PFSK-1 (cell line): ENCODE results near the gene CDK5R2.

Experiments used
- FOXP2 ChIP-seq: optimal IDR thresholded peaks from 2 replicates; pipeline ENCODE3; 2011; ENCODE audit warnings: borderline replicate concordance, control low read depth, inconsistent platforms; ENCODE audit not compliant: insufficient read depth; ENCODE audit errors: extremely low read length, extremely low read depth
- POLR2AphosphoS5 ChIP-seq: IDR thresholded peaks from 2 replicates; pipeline ENCODE4 v1.6.1; 2012; ENCODE audit warnings: low read depth, mild to moderate bottlenecking, control low read depth, low read length, moderate library complexity
- SIN3A ChIP-seq: IDR thresholded peaks from 2 replicates; pipeline ENCODE4 v1.6.1; 2012; ENCODE audit warnings: mild to moderate bottlenecking, low read length, moderate library complexity, borderline replicate concordance; ENCODE audit not compliant: insufficient read depth
- TAF1 ChIP-seq: IDR thresholded peaks from 2 replicates; pipeline ENCODE4 v1.6.1; 2012; ENCODE audit warnings: low read length, control low read depth, borderline replicate concordance; ENCODE audit not compliant: insufficient read depth
- TF ChIP-seq, protein P1 (sequence below), 2 experiments: IDR thresholded peaks; 2 replicates each; pipeline versions ENCODE4 v1.6.1 to v1.8.0; 2011 to 2012; ENCODE audit warnings: low read depth in 2 of 2, low read length in 2 of 2, control low read depth in 1 of 2, inconsistent platforms in 1 of 2, mild to moderate bottlenecking in 1 of 2, moderate library complexity in 1 of 2; ENCODE audit not compliant: insufficient read depth in 1 of 2

Gene CDK5R2

DNA sequence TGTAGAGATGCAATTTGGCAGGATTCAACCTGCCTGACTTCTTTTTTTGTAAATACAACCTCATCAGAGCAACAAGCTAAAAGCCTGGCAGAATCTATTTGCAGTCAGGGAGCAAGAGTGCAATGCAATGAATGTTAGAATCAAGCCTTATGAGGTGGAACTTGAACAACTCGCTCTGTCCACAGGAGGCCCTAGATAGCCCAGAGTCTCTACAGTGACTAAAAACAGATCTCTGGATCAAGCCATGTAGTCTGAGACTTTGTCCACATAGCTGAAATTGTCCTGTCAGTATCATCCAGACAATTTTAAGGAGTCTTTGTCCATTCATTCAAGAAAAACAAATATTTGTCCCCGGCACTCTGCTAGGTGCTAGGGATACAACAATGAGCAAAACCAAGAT lies 32.0 kb upstream of the CDK5R2 start:
- TF ChIP-seq, protein P1, sequence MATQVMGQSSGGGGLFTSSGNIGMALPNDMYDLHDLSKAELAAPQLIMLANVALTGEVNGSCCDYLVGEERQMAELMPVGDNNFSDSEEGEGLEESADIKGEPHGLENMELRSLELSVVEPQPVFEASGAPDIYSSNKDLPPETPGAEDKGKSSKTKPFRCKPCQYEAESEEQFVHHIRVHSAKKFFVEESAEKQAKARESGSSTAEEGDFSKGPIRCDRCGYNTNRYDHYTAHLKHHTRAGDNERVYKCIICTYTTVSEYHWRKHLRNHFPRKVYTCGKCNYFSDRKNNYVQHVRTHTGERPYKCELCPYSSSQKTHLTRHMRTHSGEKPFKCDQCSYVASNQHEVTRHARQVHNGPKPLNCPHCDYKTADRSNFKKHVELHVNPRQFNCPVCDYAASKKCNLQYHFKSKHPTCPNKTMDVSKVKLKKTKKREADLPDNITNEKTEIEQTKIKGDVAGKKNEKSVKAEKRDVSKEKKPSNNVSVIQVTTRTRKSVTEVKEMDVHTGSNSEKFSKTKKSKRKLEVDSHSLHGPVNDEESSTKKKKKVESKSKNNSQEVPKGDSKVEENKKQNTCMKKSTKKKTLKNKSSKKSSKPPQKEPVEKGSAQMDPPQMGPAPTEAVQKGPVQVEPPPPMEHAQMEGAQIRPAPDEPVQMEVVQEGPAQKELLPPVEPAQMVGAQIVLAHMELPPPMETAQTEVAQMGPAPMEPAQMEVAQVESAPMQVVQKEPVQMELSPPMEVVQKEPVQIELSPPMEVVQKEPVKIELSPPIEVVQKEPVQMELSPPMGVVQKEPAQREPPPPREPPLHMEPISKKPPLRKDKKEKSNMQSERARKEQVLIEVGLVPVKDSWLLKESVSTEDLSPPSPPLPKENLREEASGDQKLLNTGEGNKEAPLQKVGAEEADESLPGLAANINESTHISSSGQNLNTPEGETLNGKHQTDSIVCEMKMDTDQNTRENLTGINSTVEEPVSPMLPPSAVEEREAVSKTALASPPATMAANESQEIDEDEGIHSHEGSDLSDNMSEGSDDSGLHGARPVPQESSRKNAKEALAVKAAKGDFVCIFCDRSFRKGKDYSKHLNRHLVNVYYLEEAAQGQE (IDR thresholded peaks at IDR 0.05; ENCODE audit: insufficient read depth in 1 of 2, low read depth in 2 of 2, low read length in 2 of 2), result no peak
- no peak for TF ChIP-seq TAF1
- no peak for TF ChIP-seq POLR2AphosphoS5
- no peak for TF ChIP-seq SIN3A
- no peak for TF ChIP-seq FOXP2

DNA sequence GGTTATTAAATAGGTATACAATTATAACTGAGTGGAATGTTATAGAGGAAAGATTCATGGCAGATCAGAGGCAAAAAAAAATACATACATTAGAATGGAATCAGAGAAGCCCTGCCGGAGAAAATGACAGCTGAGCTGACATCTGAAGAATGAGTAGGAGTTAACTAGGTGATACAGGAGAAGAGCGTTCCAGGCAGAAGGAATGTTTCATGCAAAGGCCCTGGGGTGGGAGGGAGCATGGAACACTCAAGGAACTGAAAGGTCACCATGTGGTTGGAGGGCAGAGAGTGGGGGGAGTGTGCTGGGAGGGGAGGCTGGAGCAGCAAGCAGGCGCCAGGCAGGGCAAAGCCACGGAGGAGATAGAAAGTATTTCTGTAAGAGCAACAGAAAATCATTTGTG lies 31.6 kb upstream of the CDK5R2 start:
- TF ChIP-seq, protein P1 (IDR thresholded peaks at IDR 0.05; ENCODE audit: insufficient read depth in 1 of 2, low read depth in 2 of 2, low read length in 2 of 2), result no peak
- TF ChIP-seq POLR2AphosphoS5 (no peak), FOXP2 (no peak), TAF1 (no peak), SIN3A (no peak)

DNA sequence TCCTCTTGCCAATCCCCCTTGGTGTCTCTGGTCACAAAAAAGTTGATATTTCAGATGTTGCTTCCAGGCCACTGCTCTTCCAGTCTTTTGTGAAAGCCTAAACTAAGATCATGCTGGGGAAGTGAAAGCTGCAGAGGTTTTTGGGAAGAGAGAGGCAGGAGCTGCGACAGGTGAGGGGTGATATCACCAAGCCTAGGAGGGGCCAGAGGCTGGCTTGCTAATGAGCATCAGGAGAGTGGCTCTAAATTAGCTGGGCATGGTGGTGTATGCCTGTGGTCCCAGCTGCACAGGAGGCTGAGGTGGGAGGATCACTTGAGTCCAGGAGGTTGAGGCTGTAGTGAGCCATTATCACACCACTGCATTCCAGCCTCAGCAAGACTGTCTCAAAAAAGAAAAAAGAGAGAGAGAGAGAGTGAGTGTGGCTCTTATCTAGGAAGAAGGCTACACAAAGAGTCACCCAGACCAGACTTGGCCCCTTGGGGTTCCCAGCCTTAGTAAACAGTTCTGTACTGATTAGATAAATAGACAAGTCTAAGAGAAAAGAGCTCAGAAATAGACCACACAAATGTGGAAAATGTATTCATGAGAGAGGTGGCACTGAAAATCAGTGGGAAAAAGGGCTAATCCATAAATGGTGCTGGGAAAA lies 14.6 kb upstream of the CDK5R2 start:
- TF ChIP-seq FOXP2, result no peak
- TF ChIP-seq SIN3A, result no peak
- TF ChIP-seq POLR2AphosphoS5, result no peak
- TF ChIP-seq TAF1, result no peak
- TF ChIP-seq, protein P1 (IDR thresholded peaks at IDR 0.05; ENCODE audit: insufficient read depth in 1 of 2, low read depth in 2 of 2, low read length in 2 of 2), result no peak

DNA sequence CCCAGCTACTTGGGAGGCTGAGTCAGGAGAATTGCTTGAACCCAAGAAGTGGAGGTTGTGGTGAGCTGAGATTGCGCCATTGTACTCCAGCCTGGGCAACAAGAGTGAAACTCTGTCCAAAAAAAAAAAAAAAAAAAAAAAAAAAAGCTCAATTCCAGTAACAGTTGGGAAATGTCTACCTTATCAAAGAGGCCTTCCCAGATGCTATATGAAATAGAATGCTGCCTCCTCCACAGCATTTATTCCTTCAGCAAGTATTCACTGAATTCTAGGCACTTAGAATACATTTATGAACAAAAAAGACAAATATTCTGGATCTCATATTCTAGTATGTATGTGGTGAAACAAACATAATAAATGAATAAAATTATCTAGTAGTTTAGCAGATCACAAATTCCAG lies 12.8 kb upstream of the CDK5R2 start:
- TF ChIP-seq FOXP2 (no peak), TAF1 (no peak), SIN3A (no peak), POLR2AphosphoS5 (no peak)
- TF ChIP-seq, protein P1 (IDR thresholded peaks at IDR 0.05; ENCODE audit: insufficient read depth in 1 of 2, low read depth in 2 of 2, low read length in 2 of 2), result no peak

DNA sequence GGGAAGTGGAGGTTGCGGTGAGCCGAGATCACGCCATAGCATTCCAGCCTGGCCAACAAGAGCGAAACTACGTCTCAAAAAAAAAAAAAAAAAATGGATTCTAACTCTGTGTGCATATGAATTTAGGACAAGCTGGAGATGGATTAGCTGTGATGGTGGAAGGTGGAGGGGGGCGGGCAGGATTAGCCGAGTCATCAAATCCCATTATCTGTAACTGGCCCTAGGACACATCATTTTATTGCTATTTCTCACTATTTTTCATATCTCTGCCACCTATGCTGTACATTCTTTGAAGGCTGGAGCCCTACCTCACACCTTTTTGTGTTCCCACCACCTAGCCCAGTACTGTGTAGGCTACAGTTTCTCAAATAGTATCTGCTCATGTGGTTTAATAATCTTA lies 7.3 kb upstream of the CDK5R2 start:
- no peak for TF ChIP-seq POLR2AphosphoS5
- no peak for TF ChIP-seq TAF1
- TF ChIP-seq FOXP2, result no peak
- TF ChIP-seq, protein P1 (IDR thresholded peaks at IDR 0.05; ENCODE audit: insufficient read depth in 1 of 2, low read depth in 2 of 2, low read length in 2 of 2), result no peak
- no peak for TF ChIP-seq SIN3A
